Upper lobe of left lung (tissue), 4 donors: ENCODE measurements around the gene ATP6V1B1.

ENCODE experiments used
- EP300 ChIP-seq, 4 donors: sonication (generic); formaldehyde crosslinking; IDR thresholded peaks; one replicate each; pipeline ENCODE4 v1.5.1; 2017; ENCODE audit warnings: antibody characterized with exemption in 4 of 4, control low read depth in 2 of 4
- POLR2A ChIP-seq, 4 donors: fragments of 450-650 bp; IDR thresholded peaks; one replicate each; pipeline ENCODE4 v1.5.1; 2016 to 2017; ENCODE audit warnings: antibody characterized with exemption in 4 of 4, mild to moderate bottlenecking in 2 of 4
- POLR2AphosphoS5 ChIP-seq, 2 donors: sonication (generic); formaldehyde crosslinking; IDR thresholded peaks; one replicate each; pipeline ENCODE4 v1.5.1; 2017; ENCODE audit warnings: antibody characterized with exemption in 2 of 2
- TF ChIP-seq, protein P1 (sequence below), 6 experiments: fragments of 450-650 bp in 4 of 6; fragments of 200-600 bp in 2 of 6; sonication (generic) in 2 of 6; IDR thresholded peaks; one replicate each; pipeline ENCODE4 v1.5.1; 2016 to 2019; ENCODE audit warnings: antibody characterized with exemption in 6 of 6

DNA sequence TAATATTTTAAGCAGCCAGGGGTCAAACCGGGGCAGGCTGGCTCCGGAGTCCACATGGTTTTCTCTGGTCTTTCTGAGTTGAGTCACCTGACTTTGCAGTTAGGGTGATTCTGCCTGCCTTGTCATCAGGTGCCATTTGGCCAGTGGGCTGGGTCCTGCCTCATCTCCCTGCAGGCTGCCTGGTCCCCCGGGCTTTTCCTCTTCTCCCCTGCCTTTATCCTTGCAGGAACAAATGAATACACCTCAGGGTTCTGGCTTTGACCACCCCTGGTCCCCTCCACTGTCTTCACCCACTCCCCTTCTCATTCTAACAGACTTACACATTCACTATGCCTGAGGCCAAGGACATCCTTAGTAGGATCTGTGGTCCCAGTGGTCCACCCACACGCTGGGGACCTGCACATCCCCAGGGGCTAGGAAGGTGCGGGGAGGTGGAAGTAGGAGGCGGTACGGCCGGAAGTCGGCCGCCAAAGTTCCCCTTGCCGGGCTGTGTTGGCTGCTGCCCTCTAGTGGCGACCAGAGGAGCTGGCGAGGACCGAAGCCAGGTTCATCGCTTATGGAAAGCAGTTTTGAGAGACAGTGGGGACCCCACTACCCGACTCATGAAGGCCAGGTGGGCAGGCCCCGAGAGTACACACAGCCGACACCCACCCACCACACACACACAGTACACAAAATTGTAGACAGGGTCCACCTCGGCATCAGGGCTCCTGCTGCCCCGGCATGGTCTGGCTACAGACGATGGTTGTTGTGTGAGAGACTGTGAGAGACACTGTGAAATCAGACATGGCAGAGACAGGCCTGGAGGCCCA, 65.3 kb downstream of the ATP6V1B1 start:
- TF ChIP-seq, protein P1, sequence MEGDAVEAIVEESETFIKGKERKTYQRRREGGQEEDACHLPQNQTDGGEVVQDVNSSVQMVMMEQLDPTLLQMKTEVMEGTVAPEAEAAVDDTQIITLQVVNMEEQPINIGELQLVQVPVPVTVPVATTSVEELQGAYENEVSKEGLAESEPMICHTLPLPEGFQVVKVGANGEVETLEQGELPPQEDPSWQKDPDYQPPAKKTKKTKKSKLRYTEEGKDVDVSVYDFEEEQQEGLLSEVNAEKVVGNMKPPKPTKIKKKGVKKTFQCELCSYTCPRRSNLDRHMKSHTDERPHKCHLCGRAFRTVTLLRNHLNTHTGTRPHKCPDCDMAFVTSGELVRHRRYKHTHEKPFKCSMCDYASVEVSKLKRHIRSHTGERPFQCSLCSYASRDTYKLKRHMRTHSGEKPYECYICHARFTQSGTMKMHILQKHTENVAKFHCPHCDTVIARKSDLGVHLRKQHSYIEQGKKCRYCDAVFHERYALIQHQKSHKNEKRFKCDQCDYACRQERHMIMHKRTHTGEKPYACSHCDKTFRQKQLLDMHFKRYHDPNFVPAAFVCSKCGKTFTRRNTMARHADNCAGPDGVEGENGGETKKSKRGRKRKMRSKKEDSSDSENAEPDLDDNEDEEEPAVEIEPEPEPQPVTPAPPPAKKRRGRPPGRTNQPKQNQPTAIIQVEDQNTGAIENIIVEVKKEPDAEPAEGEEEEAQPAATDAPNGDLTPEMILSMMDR (IDR thresholded peaks at IDR 0.05): peak; percentile 75 to 95 (median 88)
- no peak for TF ChIP-seq POLR2A (IDR thresholded peaks at IDR 0.05)
- peak in 1 of 2 donors; percentile 14 for TF ChIP-seq POLR2AphosphoS5 (IDR thresholded peaks at IDR 0.05)
- no peak for TF ChIP-seq EP300 (IDR thresholded peaks at IDR 0.05)
